HepG2 (cell line): Measurements from ENCODE around the gene MAGI1. TPM values are rescaled to one million over a fixed set of nuclear protein-coding genes. Genes with fewer than 3 reads are reported as not detected.

Experiments
- CREM ChIP-seq, 2 experiments: sonication (generic) in 1 of 2; formaldehyde crosslinking in 1 of 2; IDR thresholded peaks; 2 replicates each; pipeline versions ENCODE4 v1.4.0 to v1.6.1; 2016 to 2020; ENCODE audit warnings: antibody characterized with exemption in 1 of 2, mild to moderate bottlenecking in 1 of 2, missing genetic modification reagents in 1 of 2
- MAFF ChIP-seq: IDR thresholded peaks from 2 replicates; pipeline ENCODE4 v1.6.1; 2011; ENCODE audit warnings: low read depth, low read length, improper control_type of control experiment
- MAFK ChIP-seq, 2 experiments: IDR thresholded peaks in 1 of 2; conservative IDR thresholded peaks in 1 of 2; 2 replicates each; pipeline ENCODE4 v1.6.1; 2011; ENCODE audit warnings: improper control_type of control experiment in 2 of 2, low read length in 2 of 2
- RARA ChIP-seq: IDR thresholded peaks from 2 replicates; pipeline ENCODE4 v1.6.1; 2016; ENCODE audit warnings: missing genetic modification reagents, missing compliant biosample characterization
- TARDBP ChIP-seq: sonication (generic); formaldehyde crosslinking; IDR thresholded peaks from 2 replicates; pipeline ENCODE4 v1.8.0; 2022; ENCODE audit warnings: mild to moderate bottlenecking, missing genetic modification reagents
- THAP11 ChIP-seq: IDR thresholded peaks from 2 replicates; pipeline ENCODE4 v1.6.1; 2016; ENCODE audit warnings: missing biosample characterization, missing genetic modification reagents
- ZNF672 ChIP-seq: sonication (generic); formaldehyde crosslinking; IDR thresholded peaks from 2 replicates; pipeline ENCODE4 v1.8.1; 2022; ENCODE audit warnings: missing genetic modification reagents
- polyA plus RNA-seq, 8 experiments: library from polyadenylated mRNA; depleted of rRNA in 3 of 8; stranded (reverse) in 7 of 8; unstranded in 1 of 8; fragments of >200 nt; fragmentation: Illumina TruSeq in 4 of 8; extraction: Trizol in 4 of 8; gene quantifications; 2 replicates each; pipeline versions ENCODE4 v1.2.1 to v1.2.3, GENCODE V29; 2011 to 2016; ENCODE audit warnings: low read depth in 4 of 8, missing spikeins in 1 of 8, mixed read lengths in 1 of 8; ENCODE audit not compliant: insufficient read depth in 1 of 8
- total RNA-seq, 5 experiments: library from RNA; depleted of rRNA; stranded (reverse); fragments of >200 nt; fragmentation: Illumina TruSeq; extraction: Trizol; gene quantifications; 2 replicates each; pipeline ENCODE4 v1.2.3, GENCODE V29; 2016; ENCODE audit warnings: low read depth in 1 of 5
- TF ChIP-seq, protein P1 (sequence below): sonication (generic); formaldehyde crosslinking; IDR thresholded peaks from 2 replicates; pipeline ENCODE4 v1.9.0; 2021; ENCODE audit warnings: mild to moderate bottlenecking, missing genetic modification reagents
- TF ChIP-seq, protein P2 (sequence below): sonication (generic); formaldehyde crosslinking; IDR thresholded peaks from 2 replicates; pipeline ENCODE4 v1.4.0; 2020; ENCODE audit warnings: low read depth, mild to moderate bottlenecking, missing genetic modification reagents
- TF ChIP-seq, protein P3 (sequence below): sonication (generic); formaldehyde crosslinking; conservative IDR thresholded peaks from 2 replicates; pipeline ENCODE4 v1.8.0; 2022; ENCODE audit warnings: mild to moderate bottlenecking, moderate library complexity, missing genetic modification reagents
- TF ChIP-seq, protein P4 (sequence below): sonication (generic); formaldehyde crosslinking; IDR thresholded peaks from 2 replicates; pipeline ENCODE4 v1.4.0; 2020; ENCODE audit warnings: missing genetic modification reagents, borderline replicate concordance
- TF ChIP-seq, protein P5 (sequence below): sonication (generic); formaldehyde crosslinking; IDR thresholded peaks from 2 replicates; pipeline ENCODE4 v1.5.0; 2020; ENCODE audit warnings: mild to moderate bottlenecking, missing genetic modification reagents, borderline replicate concordance

MAGI1 gene
- total and polyA plus RNA-seq, 2 of the 13 experiments (the other 11 are each of a cell fraction or from before 2014, with no cell fraction given): 22.2 to 26.0 TPM

DNA sequence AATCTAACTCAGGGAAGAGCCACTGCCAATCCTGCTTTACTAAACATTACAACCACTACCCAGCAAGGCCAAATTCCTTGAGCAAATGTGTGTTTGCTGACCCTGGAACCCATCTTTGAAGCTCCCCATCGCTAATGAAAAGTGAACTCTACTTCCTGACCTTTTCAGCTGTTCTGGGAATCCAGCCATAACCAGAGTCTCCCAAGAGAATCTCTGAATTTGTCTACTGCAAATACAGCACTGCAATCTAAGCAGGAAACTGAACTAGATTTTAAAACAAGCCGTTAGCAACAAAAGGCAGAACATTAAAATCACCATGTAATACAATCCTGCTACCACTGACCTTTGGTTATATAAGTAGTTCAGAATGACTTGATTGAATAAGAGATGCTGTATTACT is 309.2 kb downstream of the MAGI1 start (continued):
- TF ChIP-seq, protein P1, sequence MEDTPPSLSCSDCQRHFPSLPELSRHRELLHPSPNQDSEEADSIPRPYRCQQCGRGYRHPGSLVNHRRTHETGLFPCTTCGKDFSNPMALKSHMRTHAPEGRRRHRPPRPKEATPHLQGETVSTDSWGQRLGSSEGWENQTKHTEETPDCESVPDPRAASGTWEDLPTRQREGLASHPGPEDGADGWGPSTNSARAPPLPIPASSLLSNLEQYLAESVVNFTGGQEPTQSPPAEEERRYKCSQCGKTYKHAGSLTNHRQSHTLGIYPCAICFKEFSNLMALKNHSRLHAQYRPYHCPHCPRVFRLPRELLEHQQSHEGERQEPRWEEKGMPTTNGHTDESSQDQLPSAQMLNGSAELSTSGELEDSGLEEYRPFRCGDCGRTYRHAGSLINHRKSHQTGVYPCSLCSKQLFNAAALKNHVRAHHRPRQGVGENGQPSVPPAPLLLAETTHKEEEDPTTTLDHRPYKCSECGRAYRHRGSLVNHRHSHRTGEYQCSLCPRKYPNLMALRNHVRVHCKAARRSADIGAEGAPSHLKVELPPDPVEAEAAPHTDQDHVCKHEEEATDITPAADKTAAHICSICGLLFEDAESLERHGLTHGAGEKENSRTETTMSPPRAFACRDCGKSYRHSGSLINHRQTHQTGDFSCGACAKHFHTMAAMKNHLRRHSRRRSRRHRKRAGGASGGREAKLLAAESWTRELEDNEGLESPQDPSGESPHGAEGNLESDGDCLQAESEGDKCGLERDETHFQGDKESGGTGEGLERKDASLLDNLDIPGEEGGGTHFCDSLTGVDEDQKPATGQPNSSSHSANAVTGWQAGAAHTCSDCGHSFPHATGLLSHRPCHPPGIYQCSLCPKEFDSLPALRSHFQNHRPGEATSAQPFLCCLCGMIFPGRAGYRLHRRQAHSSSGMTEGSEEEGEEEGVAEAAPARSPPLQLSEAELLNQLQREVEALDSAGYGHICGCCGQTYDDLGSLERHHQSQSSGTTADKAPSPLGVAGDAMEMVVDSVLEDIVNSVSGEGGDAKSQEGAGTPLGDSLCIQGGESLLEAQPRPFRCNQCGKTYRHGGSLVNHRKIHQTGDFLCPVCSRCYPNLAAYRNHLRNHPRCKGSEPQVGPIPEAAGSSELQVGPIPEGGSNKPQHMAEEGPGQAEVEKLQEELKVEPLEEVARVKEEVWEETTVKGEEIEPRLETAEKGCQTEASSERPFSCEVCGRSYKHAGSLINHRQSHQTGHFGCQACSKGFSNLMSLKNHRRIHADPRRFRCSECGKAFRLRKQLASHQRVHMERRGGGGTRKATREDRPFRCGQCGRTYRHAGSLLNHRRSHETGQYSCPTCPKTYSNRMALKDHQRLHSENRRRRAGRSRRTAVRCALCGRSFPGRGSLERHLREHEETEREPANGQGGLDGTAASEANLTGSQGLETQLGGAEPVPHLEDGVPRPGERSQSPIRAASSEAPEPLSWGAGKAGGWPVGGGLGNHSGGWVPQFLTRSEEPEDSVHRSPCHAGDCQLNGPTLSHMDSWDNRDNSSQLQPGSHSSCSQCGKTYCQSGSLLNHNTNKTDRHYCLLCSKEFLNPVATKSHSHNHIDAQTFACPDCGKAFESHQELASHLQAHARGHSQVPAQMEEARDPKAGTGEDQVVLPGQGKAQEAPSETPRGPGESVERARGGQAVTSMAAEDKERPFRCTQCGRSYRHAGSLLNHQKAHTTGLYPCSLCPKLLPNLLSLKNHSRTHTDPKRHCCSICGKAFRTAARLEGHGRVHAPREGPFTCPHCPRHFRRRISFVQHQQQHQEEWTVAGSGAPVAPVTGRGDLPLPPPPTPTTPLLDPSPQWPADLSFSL (CRISPR knock-in tag): no peak
- peak; percentile 2; the same call in 1 of the 2 replicates for TF ChIP-seq MAFF
- TF ChIP-seq, protein P2, sequence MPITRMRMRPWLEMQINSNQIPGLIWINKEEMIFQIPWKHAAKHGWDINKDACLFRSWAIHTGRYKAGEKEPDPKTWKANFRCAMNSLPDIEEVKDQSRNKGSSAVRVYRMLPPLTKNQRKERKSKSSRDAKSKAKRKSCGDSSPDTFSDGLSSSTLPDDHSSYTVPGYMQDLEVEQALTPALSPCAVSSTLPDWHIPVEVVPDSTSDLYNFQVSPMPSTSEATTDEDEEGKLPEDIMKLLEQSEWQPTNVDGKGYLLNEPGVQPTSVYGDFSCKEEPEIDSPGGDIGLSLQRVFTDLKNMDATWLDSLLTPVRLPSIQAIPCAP (CRISPR knock-in tag): no peak
- TF ChIP-seq MAFK (conservative IDR thresholded peaks at IDR 0.05 in 1 of 2, IDR thresholded peaks at IDR 0.05 in 1 of 2; ENCODE audit: low read length in 2 of 2): no peak
- peak; percentile 73; the same call in 1 of the 2 replicates for TF ChIP-seq TARDBP (CRISPR knock-in tag)
- TF ChIP-seq, protein P3, sequence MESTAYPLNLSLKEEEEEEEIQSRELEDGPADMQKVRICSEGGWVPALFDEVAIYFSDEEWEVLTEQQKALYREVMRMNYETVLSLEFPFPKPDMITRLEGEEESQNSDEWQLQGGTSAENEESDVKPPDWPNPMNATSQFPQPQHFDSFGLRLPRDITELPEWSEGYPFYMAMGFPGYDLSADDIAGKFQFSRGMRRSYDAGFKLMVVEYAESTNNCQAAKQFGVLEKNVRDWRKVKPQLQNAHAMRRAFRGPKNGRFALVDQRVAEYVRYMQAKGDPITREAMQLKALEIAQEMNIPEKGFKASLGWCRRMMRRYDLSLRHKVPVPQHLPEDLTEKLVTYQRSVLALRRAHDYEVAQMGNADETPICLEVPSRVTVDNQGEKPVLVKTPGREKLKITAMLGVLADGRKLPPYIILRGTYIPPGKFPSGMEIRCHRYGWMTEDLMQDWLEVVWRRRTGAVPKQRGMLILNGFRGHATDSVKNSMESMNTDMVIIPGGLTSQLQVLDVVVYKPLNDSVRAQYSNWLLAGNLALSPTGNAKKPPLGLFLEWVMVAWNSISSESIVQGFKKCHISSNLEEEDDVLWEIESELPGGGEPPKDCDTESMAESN (CRISPR knock-in tag): no peak
- TF ChIP-seq, protein P4, sequence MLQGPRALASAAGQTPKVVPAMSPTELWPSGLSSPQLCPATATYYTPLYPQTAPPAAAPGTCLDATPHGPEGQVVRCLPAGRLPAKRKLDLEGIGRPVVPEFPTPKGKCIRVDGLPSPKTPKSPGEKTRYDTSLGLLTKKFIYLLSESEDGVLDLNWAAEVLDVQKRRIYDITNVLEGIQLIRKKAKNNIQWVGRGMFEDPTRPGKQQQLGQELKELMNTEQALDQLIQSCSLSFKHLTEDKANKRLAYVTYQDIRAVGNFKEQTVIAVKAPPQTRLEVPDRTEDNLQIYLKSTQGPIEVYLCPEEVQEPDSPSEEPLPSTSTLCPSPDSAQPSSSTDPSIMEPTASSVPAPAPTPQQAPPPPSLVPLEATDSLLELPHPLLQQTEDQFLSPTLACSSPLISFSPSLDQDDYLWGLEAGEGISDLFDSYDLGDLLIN: no peak
- TF ChIP-seq THAP11: 0 out of 2 replicates have a peak, but pooled peaks have one; percentile 14
- TF ChIP-seq CREM (IDR thresholded peaks at IDR 0.05): peak; percentile 65
- TF ChIP-seq CREM (CRISPR knock-in tag; IDR thresholded peaks at IDR 0.05): no peak
- TF ChIP-seq, protein P5, sequence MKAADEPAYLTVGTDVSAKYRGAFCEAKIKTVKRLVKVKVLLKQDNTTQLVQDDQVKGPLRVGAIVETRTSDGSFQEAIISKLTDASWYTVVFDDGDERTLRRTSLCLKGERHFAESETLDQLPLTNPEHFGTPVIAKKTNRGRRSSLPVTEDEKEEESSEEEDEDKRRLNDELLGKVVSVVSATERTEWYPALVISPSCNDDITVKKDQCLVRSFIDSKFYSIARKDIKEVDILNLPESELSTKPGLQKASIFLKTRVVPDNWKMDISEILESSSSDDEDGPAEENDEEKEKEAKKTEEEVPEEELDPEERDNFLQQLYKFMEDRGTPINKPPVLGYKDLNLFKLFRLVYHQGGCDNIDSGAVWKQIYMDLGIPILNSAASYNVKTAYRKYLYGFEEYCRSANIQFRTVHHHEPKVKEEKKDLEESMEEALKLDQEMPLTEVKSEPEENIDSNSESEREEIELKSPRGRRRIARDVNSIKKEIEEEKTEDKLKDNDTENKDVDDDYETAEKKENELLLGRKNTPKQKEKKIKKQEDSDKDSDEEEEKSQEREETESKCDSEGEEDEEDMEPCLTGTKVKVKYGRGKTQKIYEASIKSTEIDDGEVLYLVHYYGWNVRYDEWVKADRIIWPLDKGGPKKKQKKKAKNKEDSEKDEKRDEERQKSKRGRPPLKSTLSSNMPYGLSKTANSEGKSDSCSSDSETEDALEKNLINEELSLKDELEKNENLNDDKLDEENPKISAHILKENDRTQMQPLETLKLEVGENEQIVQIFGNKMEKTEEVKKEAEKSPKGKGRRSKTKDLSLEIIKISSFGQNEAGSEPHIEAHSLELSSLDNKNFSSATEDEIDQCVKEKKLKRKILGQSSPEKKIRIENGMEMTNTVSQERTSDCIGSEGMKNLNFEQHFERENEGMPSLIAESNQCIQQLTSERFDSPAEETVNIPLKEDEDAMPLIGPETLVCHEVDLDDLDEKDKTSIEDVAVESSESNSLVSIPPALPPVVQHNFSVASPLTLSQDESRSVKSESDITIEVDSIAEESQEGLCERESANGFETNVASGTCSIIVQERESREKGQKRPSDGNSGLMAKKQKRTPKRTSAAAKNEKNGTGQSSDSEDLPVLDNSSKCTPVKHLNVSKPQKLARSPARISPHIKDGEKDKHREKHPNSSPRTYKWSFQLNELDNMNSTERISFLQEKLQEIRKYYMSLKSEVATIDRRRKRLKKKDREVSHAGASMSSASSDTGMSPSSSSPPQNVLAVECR (CRISPR knock-in tag): no peak; the same call in 1 of the 2 replicates
- TF ChIP-seq RARA (CRISPR knock-in tag): peak; percentile 76; the same call in 1 of the 2 replicates
- no peak for TF ChIP-seq ZNF672 (CRISPR knock-in tag)
